HG02623 (cell line): Measurements from ENCODE around the gene WNT5A.

Experiments used
- ATAC-seq: cut with Tn5 transposase; IDR thresholded peaks from one replicate; pipeline ENCODE4 v1.9.1; 2021; ENCODE audit warnings: moderate library complexity; ENCODE audit not compliant: unreplicated experiment

WNT5A gene

DNA sequence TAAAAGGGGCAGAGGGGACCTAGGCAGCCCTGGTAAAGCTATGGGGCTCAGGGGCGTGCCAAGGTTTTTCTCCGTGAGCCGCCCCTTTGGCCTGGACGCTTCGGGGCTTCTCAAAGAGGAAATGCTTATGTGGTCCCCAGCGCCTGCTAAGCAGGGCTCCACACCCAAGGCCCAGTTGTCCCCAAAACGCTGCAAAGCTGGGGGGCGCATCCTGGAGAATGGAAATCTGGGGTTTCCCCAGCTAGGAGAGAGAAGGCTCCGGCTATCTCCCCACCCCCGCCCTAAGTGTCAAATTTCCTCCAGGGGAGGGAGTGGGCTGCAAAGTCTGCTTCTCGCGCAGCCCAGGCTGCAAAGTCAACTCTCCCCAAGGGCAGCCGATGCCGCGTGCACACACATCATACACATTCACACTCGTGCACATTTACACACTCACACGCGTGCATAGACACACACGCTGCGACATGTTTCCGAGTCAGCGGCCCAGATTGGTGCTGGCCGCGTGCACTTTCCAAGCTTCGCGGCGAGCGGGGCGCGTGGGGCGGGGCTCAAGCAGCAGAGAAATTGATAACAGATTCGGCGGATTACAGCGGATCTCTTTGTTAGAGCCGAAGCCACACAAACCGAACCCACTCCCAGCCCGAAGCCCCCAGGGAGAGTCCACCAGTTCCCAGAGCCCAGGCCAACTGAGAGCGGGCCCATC, 4.5 kb downstream of the WNT5A start:
- ATAC-seq = no peak

- ATAC-seq = no peak
Observed at GRCh38 chr3:55481744-55482495, 5.2 kb downstream of the WNT5A start.

GRCh38 chr3:55480911-55481743, 6.0 kb downstream of the WNT5A start:
- no peak for ATAC-seq

GRCh38 chr3:55477306-55478303, 9.5 kb downstream of the WNT5A start:
- no peak for ATAC-seq

GRCh38 chr3:55476515-55476914, 10.6 kb downstream of the WNT5A start:
- no peak for ATAC-seq

DNA sequence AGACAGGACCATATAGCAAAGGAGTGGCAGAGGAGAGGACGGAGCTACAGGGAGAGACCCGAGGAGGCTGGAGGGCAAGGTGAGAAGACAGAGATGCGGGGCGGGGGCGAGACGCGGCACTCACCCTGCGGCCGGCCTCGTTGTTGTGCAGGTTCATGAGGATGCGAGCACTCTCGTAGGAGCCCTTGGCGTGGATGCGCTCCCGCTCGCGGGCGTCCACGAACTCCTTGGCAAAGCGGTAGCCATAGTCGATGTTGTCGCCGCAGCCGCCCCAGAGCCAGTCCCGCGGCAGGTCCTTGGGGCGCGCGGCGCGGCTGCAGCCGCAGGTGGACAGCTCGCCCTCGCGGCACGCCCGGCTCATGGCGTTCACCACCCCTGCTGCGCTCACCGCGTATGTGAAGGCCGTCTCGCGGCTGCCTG, 12.9 kb downstream of the WNT5A start:
- no peak for ATAC-seq

GRCh38 chr3:55473788-55474187, 13.3 kb downstream of the WNT5A start:
- ATAC-seq = no peak

- ATAC-seq = no peak
Observed at GRCh38 chr3:55471522-55472280, 15.4 kb downstream of the WNT5A start.

DNA sequence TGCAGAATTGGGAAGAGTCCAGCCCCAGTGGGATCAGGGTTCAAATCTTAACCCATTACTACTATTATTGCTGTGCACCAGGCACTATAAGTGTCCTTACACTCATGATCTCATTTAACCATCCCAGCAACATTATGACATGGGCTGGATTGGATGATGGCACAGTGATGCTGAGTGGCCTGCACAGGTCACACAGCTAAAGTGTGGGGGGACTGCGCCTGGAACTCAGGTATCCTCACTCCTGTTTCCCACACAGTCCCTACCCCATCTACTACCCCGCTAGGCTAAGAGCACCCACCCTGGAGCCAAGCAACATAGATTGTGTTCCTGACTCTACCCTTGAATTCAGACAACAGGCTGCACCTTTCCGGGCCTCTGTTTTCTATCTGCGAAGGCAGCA, 16.0 kb downstream of the WNT5A start:
- ATAC-seq = no peak

GRCh38 chr3:55469957-55470526, 17.1 kb downstream of the WNT5A start:
- no peak for ATAC-seq

- no peak for ATAC-seq
Observed at GRCh38 chr3:55468251-55468650, 18.9 kb downstream of the WNT5A start.

- no peak for ATAC-seq
Observed at GRCh38 chr3:55467099-55467498, 20.0 kb downstream of the WNT5A start.

- ATAC-seq = no peak
Observed at GRCh38 chr3:55466526-55466925, 20.6 kb downstream of the WNT5A start.

DNA sequence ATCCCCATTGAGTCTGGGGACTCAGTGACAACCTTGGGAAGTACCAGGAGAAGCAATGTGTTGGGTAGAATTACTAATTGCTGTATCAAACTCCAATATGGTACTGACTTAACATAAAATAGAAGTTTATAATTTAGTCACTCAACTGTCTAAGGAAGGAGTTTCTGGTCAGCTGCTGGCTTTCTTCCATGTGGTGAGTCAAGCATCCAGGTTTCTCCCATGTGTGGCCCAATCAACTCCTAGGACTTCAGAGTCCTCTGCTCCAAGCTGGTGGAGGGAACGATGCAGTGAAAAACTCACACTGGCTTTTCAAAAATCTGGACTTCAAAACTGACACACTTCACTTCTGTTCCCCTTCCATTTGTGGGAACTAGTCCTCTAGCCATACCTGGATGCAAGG, 25.2 kb downstream of the WNT5A start:
- ATAC-seq = no peak

- no peak for ATAC-seq
Observed at GRCh38 chr3:55459838-55460237, 27.3 kb downstream of the WNT5A start.

DNA sequence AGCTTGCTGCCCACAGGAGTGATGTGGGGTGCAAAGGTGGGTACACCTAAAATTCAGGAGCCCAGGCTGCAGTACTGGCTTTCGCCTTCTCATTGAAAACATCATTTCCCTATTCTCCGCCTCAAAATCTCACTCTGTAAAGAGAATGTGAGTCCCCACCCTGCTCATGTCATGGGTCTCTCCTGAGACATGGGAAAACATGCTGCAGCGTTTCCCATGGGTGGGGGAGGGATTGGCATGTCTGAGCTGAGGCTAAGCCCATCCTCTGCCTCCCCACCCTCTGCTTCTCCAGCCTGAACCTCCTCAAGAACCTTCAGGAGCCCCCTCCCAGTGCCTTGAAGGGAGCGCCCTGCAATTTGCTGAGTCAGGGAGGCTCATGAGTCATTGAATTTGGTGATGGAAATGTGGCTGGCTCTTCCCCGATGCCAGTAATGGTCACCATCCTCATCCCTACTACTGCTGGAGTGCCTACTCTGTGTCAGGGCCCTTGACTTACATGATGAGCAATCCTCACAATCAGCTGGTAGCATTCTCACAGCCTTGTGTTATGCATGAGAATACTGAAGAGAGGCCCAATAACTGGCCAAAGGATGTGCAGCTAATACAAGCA, 28.8 kb downstream of the WNT5A start:
- no peak for ATAC-seq

- ATAC-seq = no peak
Observed at GRCh38 chr3:55455915-55456314, 31.2 kb downstream of the WNT5A start.

DNA sequence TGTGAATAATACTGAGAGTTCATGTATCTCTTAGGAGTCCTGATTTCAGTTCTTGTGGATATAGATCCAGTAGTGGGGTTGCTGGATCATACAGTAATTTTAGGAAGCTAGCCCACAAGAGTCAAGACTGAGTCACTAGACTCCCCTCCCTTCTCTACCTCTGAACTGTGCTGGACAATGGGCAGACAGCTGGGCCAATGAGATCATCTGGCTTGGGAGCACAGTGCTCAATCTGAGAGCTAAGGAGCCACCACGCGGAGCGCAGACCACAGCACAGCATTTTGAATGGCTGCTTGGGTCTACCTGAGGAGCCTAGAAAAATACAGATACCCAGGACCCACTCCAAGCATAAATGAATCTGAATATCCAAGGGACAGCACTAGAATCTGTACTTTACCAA, 32.5 kb downstream of the WNT5A start:
- no peak for ATAC-seq

GRCh38 chr3:55453886-55454496, 33.1 kb downstream of the WNT5A start:
- no peak for ATAC-seq
